Lung (tissue), 12 donors: ENCODE results near the gene HCRTR2. TPM values are rescaled to one million over a fixed set of nuclear protein-coding genes. Genes with fewer than 3 reads are reported as not detected.

Source experiments
- ATAC-seq: fragments of 200-7000 bp; cut with Tn5 transposase; one replicate; pipeline ENCODE4 v1.9.1; 2020; ENCODE audit warnings: moderate number of reproducible peaks; ENCODE audit not compliant: insufficient read depth, low FRiP score
- DNase-seq, 3 donors: peaks; one replicate each; pipeline ENCODE4 v3.0.0-alpha.2; 2013 to 2017
- H3K27ac ChIP-seq, 2 donors: one replicate each; pipeline ENCODE4 v1.5.1; 2013; ENCODE audit warnings: mild to moderate bottlenecking in 2 of 2, moderate library complexity in 2 of 2, control low read depth in 1 of 2, inconsistent platforms in 1 of 2, low read depth in 1 of 2, low read length in 1 of 2
- H3K27me3 ChIP-seq, 3 donors: one replicate each; pipeline ENCODE4 v1.5.1; 2013; ENCODE audit warnings: low read length in 2 of 3; ENCODE audit not compliant: control insufficient read depth in 3 of 3, insufficient read depth in 3 of 3
- H3K36me3 ChIP-seq, 4 donors: one replicate each; pipeline ENCODE4 v1.5.1; 2013; ENCODE audit warnings: low read length in 4 of 4, mild to moderate bottlenecking in 1 of 4, moderate library complexity in 1 of 4; ENCODE audit not compliant: control insufficient read depth in 4 of 4, insufficient read depth in 4 of 4
- H3K4me1 ChIP-seq, 5 donors: one replicate each; pipeline ENCODE4 v1.5.1; 2013; ENCODE audit warnings: low read length in 5 of 5, mild to moderate bottlenecking in 2 of 5, moderate library complexity in 1 of 5; ENCODE audit not compliant: control insufficient read depth in 5 of 5, insufficient read depth in 5 of 5
- H3K4me3 ChIP-seq: one replicate; pipeline ENCODE4 v1.5.1; 2013; ENCODE audit warnings: mild to moderate bottlenecking, control low read depth, moderate library complexity
- H3K9ac ChIP-seq, 2 donors: one replicate each; pipeline ENCODE4 v1.5.1; 2013; ENCODE audit warnings: low read length in 2 of 2, control low read depth in 1 of 2; ENCODE audit not compliant: insufficient read depth in 1 of 2
- H3K9me3 ChIP-seq, 4 donors: one replicate each; pipeline ENCODE4 v1.5.1; 2013; ENCODE audit warnings: low read length in 3 of 4, mild to moderate bottlenecking in 1 of 4, moderate library complexity in 1 of 4; ENCODE audit not compliant: control insufficient read depth in 4 of 4, insufficient read depth in 3 of 4
- CTCF ChIP-seq: IDR thresholded peaks from 2 replicates; pipeline ENCODE4 v1.5.1; 2012; ENCODE audit warnings: mild to moderate bottlenecking; ENCODE audit errors: control extremely low read depth, extremely low read depth
- WGBS, 2 donors: extraction: QIAGEN DNeasy Blood & Tissue Kit; methylation state at CpG; one replicate each; pipeline ENCODE4 v1.1.7; 2013; 5-methylcytosine and 5-hydroxymethylcytosine counted together
- polyA plus RNA-seq, 2 donors: library from polyadenylated mRNA; stranded (reverse); fragments of 200-250 nt; gene quantifications; one replicate each; pipeline ENCODE4 v1.2.1, GENCODE V29; 2013
- total RNA-seq, 2 donors: library from RNA; depleted of rRNA in 1 of 2; stranded (reverse); fragments of >200 nt in 1 of 2; gene quantifications; one replicate each; pipeline ENCODE4 v1.2.1, GENCODE V29; 2014 to 2021
- donor health status: control.
- donor health status: control.
- donor health status: Bipolar disorder and iron deficiency.
- donor health status: healthy.
- donor health status: DM: yes; HTN: yes; CAD: no.

The HCRTR2 gene
- total and polyA plus RNA-seq, 4 donors: not detected

GRCh38 chr6:55266896-55267295 is 92.6 kb downstream of the HCRTR2 start:
- H3K36me3 ChIP-seq: no peaks in the 10 kb centered on the region
- no peak for TF ChIP-seq CTCF
- WGBS, 2 donors: 85% methylated on average over 2 of the region's 2 CpGs

GRCh38 chr6:55276745-55277530 is 102.6 kb downstream of the HCRTR2 start:
- no peak overlapping the region for H3K4me3 ChIP-seq
- H3K36me3 ChIP-seq: no peaks in the 10 kb centered on the region
- TF ChIP-seq CTCF: no peak
- H3K9me3 ChIP-seq: no peaks in the 10 kb centered on the region
- ATAC-seq: peak; percentile 62
- peaks cover 0 to 6% (median 0%) of the 10 kb centered on the region in 5 donors for H3K4me1 ChIP-seq
- DNase-seq: peak; percentile 56 to 92 (median 89)
- 33% methylated on average over 15 of the region's 15 CpGs for WGBS, 2 donors
- no peaks in the 10 kb centered on the region for H3K27me3 ChIP-seq
- no peak overlapping the region for H3K27ac ChIP-seq
- no peak overlapping the region for H3K9ac ChIP-seq

More at GRCh38 chr6:55266896-55267295, 92.6 kb downstream of the HCRTR2 start:
- Histone ChIP-seq H3K4me3 (no peak overlapping the region), H3K4me1 (no peaks in the 10 kb centered on the region), H3K9ac (no peak overlapping the region), H3K27me3 (no peaks in the 10 kb centered on the region), H3K27ac (no peak overlapping the region), H3K9me3 (no peaks in the 10 kb centered on the region)
- DNase-seq (no peak), ATAC-seq (no peak)

- Histone ChIP-seq H3K36me3 (no peaks in the 10 kb centered on the region), H3K27me3 (no peaks in the 10 kb centered on the region), H3K9ac (no peak overlapping the region), H3K4me1 (peaks cover 0 to 6% (median 0%) of the 10 kb centered on the region in 5 donors), H3K9me3 (no peaks in the 10 kb centered on the region), H3K27ac (no peak overlapping the region), H3K4me3 (no peak overlapping the region)
- DNase-seq (peak in 2 of 3 donors; percentile 82 to 86), ATAC-seq (no peak)
- TF ChIP-seq CTCF: no peak
- 81 to 85% methylated on average over 5 of the region's 5 CpGs for WGBS, 2 donors
Observed at GRCh38 chr6:55277646-55278045, 103.3 kb downstream of the HCRTR2 start.
